ENCODE data around the gene TNFSF11.

TNFSF11 gene

DNA sequence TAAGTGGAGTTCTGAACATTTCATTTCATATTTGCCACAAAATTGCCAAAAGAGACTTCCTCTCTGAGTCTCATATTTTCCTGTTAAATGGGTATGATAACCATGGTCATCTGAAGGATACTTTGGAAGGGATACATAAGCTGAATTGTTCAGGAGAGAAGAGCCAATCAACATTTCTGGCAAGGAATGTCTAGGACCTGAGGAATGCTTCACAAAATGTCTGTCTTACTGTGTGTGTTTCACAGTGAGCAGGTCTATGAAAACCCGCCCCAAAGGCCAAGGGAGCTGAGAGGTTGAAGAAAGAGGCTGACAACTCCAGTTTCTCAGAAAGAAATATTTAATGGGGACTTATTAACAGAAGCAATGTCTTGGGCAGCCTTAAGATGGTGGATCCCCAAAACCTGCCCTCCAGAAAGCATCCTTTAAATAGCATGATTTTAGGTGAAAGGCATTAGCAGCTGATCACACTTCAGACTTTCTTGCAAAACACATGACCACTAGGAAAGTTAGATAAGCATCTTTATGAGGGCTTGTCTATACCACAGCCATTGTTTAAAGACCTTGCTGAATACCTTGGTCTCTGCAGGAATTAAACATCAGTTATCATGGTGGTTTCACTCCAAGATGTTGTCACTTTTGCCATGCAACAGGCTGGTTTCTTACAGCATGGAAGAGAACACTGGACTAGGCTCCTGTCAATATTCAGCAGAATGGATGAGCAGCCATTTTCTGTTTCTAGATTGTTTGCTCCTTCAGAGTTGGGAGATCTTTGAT, 78.9 kb downstream of the TNFSF11 start:
- H3K4me3 ChIP-seq (replicated peaks; ENCODE audit: low read depth, low read length), result no peak overlapping the region
- TF ChIP-seq, protein P1, sequence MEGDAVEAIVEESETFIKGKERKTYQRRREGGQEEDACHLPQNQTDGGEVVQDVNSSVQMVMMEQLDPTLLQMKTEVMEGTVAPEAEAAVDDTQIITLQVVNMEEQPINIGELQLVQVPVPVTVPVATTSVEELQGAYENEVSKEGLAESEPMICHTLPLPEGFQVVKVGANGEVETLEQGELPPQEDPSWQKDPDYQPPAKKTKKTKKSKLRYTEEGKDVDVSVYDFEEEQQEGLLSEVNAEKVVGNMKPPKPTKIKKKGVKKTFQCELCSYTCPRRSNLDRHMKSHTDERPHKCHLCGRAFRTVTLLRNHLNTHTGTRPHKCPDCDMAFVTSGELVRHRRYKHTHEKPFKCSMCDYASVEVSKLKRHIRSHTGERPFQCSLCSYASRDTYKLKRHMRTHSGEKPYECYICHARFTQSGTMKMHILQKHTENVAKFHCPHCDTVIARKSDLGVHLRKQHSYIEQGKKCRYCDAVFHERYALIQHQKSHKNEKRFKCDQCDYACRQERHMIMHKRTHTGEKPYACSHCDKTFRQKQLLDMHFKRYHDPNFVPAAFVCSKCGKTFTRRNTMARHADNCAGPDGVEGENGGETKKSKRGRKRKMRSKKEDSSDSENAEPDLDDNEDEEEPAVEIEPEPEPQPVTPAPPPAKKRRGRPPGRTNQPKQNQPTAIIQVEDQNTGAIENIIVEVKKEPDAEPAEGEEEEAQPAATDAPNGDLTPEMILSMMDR (IDR thresholded peaks at IDR 0.05; ENCODE audit: low read length, missing control alignments), result no peak
- DNase-seq (ENCODE audit: low read depth), result no peak

DNA sequence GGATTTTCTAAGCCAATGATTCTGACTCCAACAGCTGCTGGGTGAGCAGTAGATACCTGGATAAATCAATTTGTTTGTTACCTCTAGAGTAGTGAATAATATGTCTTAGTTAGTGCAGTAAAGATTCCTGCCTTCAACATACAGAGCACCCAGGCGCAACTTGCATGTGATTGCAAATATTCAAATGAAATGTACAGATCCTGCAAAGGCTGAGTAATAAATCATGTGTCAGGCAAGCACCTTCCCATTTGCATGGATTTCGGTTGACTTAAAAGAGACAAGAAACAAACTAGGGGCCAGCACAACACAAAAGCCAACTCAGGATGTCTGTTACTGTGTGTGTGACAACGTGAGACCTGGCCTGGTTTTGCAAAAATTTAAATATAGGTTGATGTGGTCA, 79.7 kb downstream of the TNFSF11 start:
- no peak overlapping the region for H3K4me3 ChIP-seq (replicated peaks; ENCODE audit: low read depth, low read length)
- TF ChIP-seq, protein P1 (IDR thresholded peaks at IDR 0.05; ENCODE audit: low read length, missing control alignments), result no peak
- no peak for DNase-seq (ENCODE audit: low read depth)

DNA sequence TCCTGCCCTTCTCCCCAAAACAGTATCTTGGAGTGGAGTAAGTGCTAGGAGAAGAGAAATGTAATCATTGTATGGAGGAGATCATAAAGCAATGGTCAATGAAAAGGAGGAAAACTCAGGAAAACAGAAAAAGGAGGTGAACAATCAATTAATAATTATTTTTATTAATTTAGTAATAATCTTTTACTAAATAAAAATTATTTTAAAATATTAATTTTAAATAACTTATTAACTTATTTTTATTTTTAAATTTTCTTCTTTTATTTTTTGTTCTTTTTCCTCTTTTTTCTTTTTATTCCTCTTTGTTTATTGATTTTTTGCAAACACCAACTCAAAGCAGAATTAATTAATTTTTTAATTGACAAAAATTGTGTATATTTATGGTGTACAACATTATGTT, 80.3 kb downstream of the TNFSF11 start:
- no peak overlapping the region for H3K4me3 ChIP-seq (replicated peaks; ENCODE audit: low read depth, low read length)
- DNase-seq (ENCODE audit: low read depth), result no peak
- TF ChIP-seq, protein P1 (IDR thresholded peaks at IDR 0.05; ENCODE audit: low read length, missing control alignments), result no peak

DNA sequence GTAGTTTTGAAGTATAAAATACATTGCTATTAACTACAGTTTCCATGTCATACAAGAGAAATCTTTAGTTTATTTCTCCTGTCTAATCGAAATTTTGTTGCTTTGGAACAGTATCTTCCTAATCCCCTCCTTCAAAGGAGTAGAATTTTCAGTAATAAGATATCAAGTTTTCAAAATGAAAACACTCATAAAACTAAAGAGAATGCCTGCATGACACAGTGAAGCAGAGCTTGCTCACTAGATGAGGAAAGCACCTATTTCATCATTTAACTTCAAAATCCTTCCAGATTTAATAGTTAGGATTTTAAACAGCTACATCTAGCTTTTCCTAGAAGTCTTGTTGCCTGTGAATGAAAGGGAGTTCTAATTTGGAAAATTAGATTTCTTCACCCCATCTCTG, 80.8 kb downstream of the TNFSF11 start:
- TF ChIP-seq, protein P1 (IDR thresholded peaks at IDR 0.05; ENCODE audit: low read length, missing control alignments), result no peak
- H3K4me3 ChIP-seq (replicated peaks; ENCODE audit: low read depth, low read length), result no peak overlapping the region
- DNase-seq (ENCODE audit: low read depth), result peak; percentile 13

DNA sequence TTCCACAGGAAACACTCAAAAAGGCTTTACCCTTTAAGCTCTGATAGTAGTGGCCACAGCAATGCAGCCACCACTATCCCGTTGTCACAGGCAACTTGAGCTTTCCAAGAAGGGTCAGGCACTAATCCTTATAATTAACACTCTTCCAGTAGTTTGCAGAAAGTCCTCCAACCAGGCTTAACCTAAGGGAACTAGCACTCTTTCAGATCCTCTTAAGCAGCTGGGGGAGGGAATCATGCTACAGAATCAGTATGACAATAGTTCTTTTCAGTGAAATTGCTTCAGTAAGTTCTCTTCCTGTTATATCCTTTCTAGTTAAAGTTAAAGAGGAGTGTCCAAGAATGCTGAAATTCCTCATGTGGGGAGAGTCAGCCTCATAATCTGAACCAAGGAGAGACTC, 82.2 kb downstream of the TNFSF11 start:
- TF ChIP-seq, protein P1 (IDR thresholded peaks at IDR 0.05; ENCODE audit: low read length, missing control alignments), result no peak
- peak; percentile 31 for DNase-seq (ENCODE audit: low read depth)
- no peak overlapping the region for H3K4me3 ChIP-seq (replicated peaks; ENCODE audit: low read depth, low read length)

DNA sequence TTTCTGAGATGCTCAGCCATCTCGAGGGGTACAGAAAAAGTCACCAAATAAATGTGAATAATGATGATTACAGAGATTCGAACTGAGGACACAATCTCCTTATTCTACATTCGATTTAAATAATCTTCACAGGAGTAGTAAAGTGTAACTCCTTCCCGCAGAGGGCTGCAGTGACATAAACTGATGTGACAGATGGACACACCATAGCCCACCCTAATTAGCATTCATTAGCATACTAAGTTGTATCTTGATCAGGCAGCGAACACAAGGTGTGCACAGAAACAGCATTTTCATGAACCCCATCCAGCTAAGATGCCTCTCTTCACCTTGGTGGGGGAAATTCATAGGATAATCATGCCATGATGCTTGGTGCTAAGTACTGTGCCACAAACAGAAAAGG, 83.0 kb downstream of the TNFSF11 start:
- no peak for DNase-seq (ENCODE audit: low read depth)
- TF ChIP-seq, protein P1 (IDR thresholded peaks at IDR 0.05; ENCODE audit: low read length, missing control alignments), result no peak
- H3K4me3 ChIP-seq (replicated peaks; ENCODE audit: low read depth, low read length), result no peak overlapping the region
